NB4 (cell line): ENCODE results near the gene CXorf51A.
"Not testable (repeated sequence)": the region's sequence is repeated elsewhere in the genome, so short reads cannot be mapped to it uniquely, and the experiment has no call there.

Experiments
- CTCF ChIP-seq: IDR thresholded peaks from one replicate; pipeline ENCODE4 v1.5.1; 2012; ENCODE audit warnings: low read depth, low read length
- MAX ChIP-seq: IDR thresholded peaks from 2 replicates; pipeline ENCODE4 v1.6.1; 2011; ENCODE audit warnings: low read depth, low read length
- MYC ChIP-seq: IDR thresholded peaks from 2 replicates; pipeline ENCODE4 v1.6.1; 2011; ENCODE audit warnings: low read depth, low read length
- POLR2A ChIP-seq: IDR thresholded peaks from 2 replicates; pipeline ENCODE4 v1.6.1; 2011; ENCODE audit warnings: mild to moderate bottlenecking; ENCODE audit not compliant: insufficient read length; ENCODE audit errors: extremely low read depth

GRCh38 chrX:146809471-146809870 lies 5.1 kb downstream of the CXorf51A start, which contains the start of gene CXorf51B:
- not testable (repeated sequence) for TF ChIP-seq POLR2A, CTCF, MAX, MYC
